ENCODE results near the gene MPZL2. TPM values are rescaled to one million over a fixed set of nuclear protein-coding genes. Genes with fewer than 3 reads are reported as not detected.

MPZL2 gene
- total RNA-seq, 1 donor from 2014 or later, result 457 TPM

DNA sequence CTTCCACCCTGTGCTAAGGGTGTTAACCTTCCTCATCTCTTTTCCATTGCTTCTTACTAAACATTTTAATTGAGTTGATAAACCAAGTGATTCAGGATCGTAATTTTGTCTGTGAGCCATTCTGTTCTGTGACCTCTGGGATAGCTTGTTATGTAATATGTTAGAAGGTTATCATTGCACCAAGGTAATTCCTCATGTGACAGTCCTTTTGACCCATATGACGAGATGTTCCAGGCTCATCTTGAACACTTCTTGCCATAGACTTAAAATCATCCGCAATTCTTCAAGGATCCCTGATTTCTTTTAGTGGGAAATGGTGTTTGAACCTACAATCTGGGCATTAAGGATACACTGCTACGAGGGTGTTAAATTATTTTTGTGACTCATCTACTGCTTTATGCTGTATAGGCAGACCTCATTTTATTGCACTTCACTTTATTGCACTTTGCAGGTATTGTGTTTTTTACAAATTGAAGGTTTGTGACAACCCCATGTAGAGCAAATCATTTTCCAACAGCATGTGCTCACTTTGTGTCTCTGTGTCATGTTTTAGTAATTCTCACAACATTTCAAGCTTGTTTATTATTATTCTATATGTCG lies 19.0 kb upstream of the MPZL2 start:
- ATAC-seq, result no peak

DNA sequence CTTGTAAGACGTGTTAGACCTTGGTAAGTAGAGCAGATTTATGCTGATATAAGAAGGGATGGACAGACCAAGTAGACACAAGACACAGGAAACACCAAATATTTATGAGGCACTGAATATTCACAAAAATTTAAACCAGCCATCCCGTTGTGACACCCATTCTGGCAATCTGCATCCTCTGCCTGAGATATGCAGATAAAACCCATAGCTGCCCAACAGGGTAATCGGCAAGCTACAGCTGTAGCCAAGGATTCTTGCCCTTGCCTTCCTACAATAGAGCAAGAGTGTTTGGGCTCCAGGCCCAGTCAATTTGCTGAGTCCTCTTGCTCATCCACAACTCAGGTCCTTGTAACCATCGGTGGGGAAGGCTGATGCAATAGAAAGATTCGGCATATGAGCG lies 18.5 kb upstream of the MPZL2 start:
- ATAC-seq, result no peak

DNA sequence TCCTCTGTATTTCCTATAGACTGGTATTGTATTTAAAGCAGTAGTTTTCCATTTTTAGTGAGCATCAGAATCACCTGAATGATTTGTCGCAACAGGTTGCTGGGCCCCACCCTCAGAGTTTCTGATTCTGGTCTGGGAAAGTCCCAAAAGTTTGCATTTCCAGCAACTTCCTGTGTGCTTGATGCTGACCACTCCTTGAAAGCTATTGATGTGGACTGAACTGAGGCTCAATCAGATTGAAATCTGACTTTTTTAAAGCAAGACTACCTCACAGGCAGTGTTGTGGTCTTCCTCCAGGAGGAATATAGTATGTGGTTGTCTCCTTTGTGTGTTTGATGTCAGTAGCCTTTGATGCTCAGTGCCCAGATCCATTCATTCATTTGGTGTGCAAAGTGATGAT lies 17.2 kb upstream of the MPZL2 start:
- peak; percentile 44 for ATAC-seq

DNA sequence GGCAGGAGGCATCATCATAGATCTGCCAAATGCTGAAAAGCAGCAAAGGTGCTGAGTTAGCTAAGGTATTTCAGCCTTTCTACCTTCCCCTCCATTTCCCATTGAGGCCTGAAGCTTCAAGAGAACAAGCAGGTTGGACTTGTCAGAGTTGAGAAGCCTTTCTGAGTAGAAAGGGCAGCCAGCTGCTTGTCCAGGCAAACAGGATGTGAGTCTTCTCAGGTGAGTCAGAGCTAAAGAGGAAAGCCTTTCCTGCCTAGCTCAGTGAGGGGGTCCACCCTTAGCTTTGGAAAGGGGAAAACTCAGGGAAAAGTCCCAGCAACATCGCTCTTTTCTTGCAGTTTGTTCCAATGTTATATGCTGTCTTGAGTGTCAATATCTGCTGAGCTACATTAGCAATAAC lies 13.2 kb upstream of the MPZL2 start:
- peak; percentile 88 for ATAC-seq

DNA sequence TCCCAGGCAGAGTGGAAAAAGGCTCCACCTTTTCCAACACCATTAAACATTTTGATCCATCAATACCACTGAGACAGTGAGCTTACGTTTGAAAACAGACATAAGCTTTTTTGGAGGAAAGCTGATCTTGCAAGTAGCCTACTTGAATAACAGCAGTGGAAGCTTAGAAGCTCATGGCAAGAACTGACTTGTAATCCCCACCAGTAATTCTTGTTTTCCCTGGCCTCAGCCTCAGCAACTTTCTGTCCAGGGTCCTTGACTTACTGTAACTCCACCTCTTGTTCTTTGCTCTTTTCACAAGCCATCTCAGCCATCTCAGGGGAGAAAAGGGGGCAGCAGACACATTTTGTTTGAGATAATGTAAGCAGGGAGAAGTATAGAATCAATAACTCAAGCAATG lies 12.3 kb upstream of the MPZL2 start:
- ATAC-seq, result peak; percentile 78

DNA sequence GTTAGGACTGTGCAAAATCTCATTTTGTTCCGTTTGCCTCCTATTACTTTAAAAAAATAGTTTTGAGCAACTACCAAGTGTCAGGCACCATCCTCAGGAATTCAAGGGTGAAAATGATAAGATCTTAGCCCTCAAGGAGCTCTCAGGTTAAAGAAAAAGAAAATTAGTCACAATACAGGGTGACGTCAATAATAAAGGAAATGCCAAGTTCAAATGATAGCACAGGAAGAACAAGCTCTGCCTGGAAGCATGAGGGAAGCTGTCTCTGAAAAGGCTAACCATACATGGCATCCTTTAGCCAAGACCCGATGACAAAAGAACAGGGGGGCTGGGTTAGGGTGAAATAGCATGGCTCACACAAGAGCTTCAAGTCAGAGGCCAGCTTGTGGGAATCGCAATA lies 11.1 kb upstream of the MPZL2 start:
- peak; percentile 58 for ATAC-seq

DNA sequence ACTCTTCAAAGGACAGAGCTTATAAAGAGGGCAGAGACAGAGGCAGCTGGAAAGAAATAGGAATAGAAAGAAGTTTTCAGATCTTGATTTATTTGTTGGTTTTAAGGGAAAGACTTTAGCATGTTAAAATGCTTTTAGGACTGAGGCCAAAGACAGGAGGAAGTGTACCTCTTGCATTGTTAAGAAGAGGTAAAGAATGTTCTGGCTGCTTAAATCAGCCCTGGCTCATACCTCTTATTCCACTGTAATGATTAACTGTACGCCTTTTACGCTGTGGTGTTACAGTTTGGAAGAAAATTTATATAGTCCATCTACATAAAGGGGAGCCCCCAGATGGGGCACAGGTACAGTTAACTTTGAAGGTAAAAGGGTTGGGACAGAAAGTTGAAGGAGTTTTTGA lies 10.1 kb upstream of the MPZL2 start:
- ATAC-seq, result no peak

DNA sequence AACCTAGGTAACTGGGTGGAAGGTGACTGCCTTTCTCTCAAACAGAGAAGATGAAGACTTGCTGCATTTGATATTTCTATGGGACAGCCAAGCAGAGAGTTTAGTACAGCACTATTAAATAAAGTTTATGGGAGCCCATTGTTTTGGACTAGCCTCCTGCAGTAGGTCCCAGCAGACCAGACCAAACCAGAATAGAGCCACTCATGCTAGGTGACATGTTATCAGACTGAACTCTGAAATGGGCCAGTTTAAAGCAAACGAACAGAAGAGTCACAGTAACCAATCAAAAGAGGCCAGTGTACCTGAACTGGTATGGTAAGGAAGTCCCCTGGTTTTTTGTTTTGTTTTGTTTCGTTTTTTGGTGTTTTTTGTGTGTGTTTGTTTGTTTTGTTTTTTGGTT lies 7.9 kb upstream of the MPZL2 start:
- ATAC-seq, result no peak

DNA sequence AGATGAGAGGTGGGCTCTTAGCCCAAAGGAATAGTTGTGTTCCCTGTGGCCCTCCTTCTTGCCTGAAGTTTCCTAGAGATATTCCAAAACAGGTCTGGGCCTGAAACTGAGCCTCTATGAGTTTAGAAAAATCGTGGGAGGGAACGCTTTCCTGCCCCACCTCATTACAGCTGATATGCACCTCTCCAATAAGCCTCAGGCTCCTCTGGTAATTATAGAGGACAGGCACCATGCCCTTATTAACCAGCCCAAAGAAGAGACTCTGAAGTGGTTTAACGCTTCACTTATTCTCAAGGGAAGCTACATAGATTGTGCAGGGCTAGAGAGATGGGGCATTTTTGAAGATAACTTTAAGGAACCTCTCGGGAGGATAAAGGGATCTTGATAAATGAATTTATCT lies 3.4 kb upstream of the MPZL2 start:
- peak; percentile 41 for ATAC-seq

DNA sequence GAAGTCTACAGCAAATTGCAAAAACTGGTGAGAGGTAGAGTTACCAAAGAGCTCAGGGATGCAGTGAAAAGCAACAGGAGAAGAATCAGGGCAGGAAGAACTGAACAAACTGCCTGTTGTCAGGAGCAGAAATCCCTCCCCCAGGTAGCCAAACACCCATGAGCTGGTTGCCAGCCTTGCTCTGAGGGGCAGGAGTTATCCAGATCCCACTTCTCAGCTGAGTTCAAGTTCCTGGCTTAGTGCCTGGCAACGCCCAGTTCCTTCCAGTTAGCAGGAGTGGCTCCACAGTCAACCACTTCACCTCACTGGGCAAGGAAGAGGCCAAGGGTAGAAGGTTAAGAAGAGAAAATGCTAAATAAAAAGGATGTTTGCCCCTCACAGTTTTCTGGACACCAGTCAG lies 1.9 kb upstream of the MPZL2 start:
- peak; percentile 65 for ATAC-seq

DNA sequence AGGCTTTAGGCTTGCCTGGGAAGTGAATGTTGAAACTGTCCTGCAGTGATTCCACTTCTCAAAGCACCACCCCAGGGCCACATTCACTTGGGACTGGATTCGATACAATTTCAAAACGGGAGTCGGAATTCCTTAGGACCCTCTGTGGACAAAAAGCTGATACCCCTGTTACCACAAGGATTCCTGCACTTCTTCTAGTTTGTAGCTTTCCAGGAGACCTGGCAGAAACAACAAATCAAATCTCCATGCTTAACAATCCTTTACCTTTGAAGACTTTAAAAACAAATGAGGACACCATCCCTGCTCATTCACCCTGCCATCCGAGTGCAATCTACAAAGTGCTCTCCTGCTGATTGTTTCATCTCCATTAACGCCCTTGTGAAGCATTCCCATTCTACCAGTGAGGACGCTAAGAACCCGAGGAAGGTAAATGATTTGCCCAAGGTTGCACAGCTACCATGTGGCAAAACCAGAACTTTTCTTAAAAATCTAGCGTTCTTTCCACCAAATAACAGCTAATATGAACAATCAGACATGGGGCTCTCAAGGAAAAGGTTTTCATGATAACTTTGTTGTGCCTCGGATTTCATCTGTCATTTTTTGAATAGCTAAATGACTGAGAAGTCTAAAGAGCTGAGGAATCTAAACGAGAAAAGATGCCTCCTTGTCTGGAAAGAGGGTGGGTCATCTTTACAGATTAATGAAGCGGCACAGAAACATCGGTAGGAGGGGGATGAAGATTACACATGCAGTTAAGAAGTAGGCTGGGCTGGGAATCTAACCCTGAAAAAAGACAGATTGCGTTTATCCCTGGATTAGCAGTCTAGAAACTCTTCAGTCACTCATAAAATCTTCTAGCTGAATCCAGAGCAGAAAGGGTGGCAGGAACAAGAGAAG lies 720 bp upstream of the MPZL2 start:
- ATAC-seq, result no peak

DNA sequence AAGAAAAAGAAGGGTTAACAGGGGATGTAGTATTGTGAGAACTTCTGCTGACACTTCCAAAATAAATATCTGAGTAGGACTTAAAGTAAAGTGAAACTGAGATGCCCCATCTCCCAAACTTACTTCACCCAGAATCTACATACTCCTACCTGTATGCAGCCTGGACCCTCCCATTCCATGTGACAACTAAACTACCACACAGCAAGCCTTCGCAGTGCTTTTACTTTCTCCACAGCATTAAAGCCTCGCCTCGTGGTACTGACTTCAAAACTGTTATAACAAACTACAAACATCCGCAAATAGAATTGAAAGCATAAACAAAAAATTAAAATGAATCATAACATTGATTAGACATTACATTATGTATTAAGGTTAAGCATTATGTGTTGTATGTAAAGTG lies 985 bp downstream of the MPZL2 start:
- ATAC-seq, result no peak

DNA sequence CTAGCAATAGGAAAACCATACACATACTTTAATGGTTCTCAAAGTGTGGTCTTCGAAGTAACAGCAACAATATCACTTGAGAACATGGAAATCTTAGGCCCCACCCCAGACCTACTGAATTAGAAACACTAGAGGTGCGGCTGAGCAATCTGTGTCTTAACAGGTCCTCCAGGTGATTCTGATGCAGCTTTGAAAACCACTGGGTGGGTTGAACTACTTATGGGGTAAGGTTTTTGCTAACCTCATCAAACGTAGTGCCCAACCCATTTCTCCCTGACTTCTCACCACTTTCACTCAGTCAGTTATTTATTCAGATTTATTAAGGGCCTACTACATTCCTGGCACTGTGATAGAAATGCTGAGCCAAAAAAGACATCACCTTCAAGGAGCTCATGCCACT lies 3.7 kb downstream of the MPZL2 start:
- ATAC-seq, result peak; percentile 1

DNA sequence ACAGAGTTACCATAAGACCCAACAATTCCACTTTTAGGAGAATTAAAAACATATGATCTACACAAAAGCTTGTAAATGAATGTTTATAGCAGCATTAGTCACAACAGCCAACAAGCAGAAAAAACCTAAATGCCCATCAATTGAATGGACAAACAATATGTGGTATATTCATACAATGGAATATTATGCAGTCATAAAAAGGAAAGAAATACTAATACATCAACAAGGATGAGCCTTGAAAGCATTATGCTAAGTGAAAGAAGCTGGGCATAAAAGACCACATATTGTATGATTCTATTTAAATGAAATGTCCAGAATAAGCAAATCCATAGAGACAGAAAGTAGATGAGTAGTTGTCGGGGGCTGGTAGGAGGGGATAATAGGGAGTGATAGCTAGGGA lies 5.0 kb downstream of the MPZL2 start:
- ATAC-seq, result no peak

DNA sequence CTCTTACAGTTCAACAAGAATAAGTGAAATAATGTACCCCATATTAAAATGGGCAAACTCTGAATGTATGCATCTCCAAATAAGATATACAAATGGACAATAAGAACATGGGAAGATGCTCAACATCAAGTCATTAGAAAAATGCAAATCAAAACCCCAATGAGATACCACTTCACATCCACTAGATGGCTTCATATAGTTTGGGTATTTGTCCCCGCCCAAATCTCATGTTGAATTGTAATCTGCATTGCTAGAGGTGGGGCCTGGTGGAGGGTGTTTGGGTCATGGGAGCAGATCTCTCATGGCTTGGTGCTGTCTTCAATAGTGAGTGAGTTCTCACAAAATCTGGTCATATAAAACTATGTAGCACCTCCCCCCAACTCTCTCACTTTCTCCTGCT lies 5.7 kb downstream of the MPZL2 start:
- peak; percentile 19 for ATAC-seq

DNA sequence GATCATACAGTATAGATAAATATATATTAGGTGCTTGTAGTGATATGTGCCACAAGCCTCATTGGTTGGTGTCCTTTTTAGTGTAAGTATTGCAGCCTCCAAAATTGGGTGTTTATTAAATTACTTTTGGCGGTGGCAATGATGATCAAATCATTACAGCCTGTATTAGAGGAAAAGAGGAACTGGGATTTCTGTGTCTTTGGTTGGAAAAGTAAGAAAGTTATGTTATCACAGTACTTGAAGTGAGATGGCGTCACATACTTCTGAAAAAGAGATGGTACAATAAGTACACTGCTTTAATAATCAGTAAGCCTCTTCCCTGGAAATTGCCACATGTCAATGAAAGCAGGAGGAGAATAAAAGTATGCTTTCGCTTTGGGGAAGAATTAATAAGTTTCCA lies 11.4 kb downstream of the MPZL2 start:
- ATAC-seq, result peak; percentile 20

DNA sequence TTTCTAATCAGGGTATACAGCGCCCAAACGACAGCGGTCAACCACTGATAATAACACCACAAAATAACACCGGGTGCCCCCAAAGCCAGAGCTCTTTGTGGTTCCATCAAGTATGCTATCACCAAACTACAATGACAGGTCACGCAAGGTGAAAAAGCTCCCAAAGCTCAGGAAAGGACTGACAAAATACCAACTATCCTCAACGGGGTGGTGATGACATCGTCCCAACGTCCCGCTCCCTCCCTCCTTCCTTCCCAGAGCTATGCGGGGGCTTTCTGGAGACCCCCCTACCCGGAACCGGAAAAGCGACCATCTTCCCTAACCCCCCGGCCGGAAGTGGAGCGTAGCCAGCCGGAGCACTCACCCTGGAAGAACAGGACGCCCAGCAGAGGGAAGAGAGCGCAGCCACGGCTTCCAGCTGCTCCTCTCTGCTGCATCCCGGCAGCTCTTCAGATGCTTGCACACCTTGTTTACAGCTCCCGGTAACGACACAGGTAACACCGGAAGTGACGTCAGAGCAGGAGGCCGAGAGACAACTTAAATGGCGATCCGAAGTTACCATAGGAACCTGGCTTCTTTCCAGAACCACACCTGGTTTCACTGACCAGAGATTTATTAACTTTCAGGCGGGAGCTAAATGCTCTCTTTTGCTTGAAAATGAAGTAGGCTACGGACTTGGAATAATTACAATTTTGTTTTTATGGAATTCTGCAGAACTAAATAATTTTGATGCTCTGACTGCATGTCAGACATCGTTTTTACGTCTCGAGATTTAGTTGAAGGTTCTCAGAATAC lies 12.0 kb downstream of the MPZL2 start, which contains the start of gene MPZL3:
Gene MPZL3 (minus strand): TSS at position 508 of the 795 bp plus-strand sequence. CDS start 71 bp downstream, at position 437.
- peak; percentile 88 for ATAC-seq

DNA sequence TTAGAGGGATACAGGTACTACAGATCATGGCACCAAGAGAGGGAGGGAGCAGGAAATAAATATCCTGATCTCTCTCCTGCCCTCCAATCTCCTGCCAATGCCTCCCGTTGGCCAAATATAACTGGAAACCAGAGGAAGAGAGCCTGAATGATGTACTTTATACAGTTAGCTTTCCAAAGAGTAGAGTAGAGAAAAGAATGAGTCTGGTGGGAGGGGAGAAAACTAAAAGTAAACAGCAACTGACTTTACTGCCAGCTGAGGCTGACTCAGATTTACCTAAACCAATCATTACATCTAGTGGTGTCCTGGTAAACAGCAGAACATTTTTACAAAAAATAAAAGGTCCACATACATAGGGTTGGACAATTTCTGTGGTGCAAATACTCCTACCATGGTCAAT lies 17.1 kb downstream of the MPZL2 start:
- ATAC-seq, result peak; percentile 18

DNA sequence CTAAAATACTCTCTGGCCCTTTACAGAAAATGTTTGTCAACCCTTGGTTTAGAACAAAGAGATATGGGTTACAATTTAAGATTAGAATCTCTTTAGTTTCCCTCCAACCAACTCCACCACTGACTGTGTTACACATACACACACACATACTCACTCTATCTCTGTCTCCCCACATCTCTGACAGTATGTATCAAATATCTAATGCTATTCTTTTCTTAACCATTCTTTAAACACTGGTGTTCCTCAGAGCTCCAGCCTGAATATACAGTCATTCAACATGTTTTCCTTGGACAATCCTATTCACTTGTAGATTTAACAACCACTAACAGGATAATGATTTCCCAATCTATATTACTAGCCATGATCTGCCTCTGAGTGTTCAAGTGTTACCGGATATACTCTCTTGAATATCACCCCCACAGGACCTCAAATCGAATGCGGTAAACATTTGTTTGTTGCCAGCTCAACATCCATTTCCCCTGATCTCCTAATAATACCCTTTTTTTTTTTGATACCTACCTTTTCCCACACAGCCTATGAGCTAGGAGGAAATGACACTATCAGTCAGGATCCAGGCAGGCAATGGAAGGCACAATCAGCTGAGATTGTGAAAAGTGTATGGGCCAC lies 18.0 kb downstream of the MPZL2 start:
- ATAC-seq, result no peak

DNA sequence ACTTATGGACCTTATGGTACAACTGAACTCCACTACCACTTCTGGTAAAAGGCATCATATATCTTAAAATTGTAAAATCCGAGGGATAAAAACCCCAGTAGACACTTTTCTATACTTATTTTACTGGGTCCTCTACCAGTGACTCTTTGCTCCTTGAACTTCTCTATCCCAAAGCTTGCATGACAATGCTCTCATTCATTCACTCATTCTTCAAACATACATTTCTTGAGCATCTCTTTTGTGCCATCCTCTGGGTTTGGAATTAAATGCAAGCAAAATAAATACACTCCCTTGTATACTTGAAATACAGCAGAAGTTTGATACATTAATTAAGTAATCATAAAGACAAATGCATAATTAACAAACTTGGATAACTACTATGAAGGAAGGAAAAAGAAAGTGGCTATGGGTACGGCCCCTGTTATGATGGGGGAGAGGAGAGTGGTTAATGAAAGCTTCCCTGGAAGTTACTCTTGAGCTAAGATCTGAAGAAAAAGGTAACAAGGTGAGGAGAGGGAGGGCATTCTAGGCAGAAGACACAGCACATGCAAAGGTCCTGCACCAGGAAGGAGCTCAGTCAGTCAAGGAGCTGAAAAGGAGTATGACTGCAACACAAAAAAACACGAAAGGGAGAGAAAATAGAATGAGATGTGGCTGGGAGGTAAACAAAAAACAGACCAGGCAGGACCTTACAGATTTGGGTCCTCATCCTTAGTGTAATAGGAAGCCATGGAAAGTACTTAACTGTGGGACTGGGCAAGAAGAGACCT lies 19.9 kb downstream of the MPZL2 start:
- ATAC-seq, result no peak

DNA sequence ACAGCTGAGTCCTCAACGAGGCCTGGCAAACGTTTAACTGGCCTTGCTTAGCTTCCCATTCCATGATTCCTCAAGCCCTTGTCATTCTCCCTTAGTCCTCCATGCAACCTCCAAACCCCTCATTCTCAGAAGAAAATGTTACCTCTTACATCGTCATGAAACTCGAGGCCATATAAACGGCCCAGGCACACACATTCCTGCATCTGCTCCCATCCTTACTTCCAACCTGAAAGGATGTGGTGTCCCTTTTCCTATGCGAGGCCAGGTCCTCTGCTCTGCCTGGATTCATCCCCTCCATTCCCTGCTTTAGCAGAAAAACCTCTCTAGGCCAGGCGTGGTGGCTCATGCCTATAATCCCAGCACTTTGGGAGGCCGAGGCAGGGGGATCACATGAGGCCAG lies 20.9 kb downstream of the MPZL2 start:
- ATAC-seq, result no peak

DNA sequence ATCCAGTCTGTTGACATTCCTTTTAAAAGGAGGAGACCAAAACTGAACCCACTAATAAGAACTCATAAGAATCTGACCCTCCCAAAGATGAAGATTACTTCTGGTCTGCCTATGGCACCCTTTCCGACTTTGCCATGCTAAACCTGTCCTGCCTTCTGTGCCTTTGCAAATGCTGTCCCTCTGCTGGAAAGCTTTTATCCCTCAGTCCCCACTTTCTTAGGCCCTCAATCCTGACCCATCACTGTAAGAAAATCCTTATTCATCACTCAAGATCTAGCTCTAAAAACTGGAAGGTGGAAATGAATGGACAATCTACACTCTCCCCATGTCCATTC lies 22.4 kb downstream of the MPZL2 start:
- ATAC-seq, result no peak
